GM19324 (cell line): Measurements from ENCODE around the gene ERC2.

Experiments
- ATAC-seq: cut with Tn5 transposase; IDR thresholded peaks from one replicate; pipeline ENCODE4 v1.9.1; 2021; ENCODE audit warnings: mild to moderate bottlenecking, moderate library complexity; ENCODE audit not compliant: unreplicated experiment, low FRiP score

ERC2 gene

GRCh38 chr3:55904716-55905115 lies 563.6 kb downstream of the ERC2 start:
- ATAC-seq = no peak

- ATAC-seq = no peak
These were observed 564.6 kb downstream of the ERC2 start for GRCh38 chr3:55903680-55904079.

GRCh38 chr3:55902221-55902900 lies 565.9 kb downstream of the ERC2 start:
- ATAC-seq = no peak

GRCh38 chr3:55899887-55900286 lies 568.4 kb downstream of the ERC2 start:
- no peak for ATAC-seq

GRCh38 chr3:55897573-55898224 lies 570.6 kb downstream of the ERC2 start:
- ATAC-seq = no peak

DNA sequence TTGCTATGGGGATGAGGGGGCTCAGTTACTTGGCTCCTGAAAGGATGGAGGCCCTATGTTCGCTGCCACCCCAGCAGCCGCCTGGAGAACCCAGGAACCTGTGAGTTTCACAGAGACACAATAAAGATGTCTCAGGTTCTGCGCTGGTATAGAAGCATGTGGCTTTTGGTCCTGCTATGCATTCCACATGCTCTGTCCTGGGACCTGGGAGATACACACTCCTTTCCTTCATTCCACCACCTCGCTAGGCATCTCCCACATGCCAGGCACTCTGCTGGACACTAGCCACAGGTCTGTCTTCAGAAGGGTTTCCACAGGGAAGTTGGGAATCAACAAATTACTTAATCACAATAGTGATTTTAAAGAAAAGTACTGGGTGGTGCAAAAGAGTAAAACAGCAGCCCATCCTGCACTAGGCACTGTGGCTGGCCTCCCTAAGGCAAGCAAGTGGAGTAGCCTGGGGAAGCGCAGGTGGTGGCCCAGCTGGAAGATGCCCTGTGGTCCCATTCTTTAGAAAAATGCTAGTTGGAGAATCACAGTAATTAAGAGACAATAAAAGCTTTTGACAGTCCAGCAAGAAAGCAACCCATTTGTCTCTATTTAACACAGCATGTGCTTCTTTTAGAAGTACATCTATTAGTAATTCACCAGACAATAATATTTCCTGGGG lies 572.2 kb downstream of the ERC2 start:
- ATAC-seq = no peak

DNA sequence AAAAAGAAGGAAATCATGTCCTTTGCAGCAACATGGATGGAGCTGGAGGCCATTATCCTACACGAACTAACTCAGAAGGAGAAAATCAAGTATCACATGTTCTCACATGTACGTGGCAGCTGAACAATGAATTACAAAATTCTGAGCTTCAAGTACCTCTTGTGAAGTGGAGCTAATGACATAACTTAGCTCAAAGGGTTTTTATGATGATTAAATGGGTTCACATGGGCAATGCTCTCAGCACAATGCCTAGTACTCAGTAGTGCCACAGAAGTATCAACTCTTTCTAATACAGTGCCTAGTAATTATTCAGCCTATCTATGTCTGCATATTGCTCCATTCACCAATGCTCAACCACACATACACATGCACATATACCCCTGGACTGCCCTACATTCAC lies 573.7 kb downstream of the ERC2 start:
- ATAC-seq = no peak

DNA sequence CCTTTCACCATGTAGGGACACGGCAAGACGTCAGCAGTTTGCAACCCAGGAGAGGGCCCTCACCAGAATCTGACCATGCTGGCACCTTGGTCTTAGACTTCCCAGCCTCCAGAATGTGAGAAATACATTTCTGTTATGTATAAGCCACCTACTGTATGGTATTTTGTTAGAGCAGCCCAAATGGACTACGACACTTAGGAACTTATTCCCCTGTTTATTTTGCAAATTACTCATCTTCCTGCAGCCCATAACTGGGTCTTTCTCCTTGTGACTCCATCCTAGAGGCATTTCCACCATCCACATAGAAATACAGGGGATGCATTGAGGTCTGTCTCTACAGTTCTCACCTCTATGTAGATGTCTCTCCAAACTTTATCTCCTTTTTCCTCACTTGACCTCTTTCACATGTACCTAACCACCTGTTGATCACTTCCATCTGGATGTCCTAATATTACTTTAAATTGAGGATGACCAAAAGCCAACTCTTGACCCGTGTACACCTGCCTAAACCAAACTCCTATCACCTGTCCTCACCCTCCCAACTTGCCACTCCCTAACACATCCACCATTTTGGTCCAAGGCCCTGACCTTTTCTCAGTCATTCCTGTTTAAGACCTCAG lies 575.1 kb downstream of the ERC2 start:
- ATAC-seq = no peak

- no peak for ATAC-seq
These were observed 577.2 kb downstream of the ERC2 start for GRCh38 chr3:55891106-55891505.

DNA sequence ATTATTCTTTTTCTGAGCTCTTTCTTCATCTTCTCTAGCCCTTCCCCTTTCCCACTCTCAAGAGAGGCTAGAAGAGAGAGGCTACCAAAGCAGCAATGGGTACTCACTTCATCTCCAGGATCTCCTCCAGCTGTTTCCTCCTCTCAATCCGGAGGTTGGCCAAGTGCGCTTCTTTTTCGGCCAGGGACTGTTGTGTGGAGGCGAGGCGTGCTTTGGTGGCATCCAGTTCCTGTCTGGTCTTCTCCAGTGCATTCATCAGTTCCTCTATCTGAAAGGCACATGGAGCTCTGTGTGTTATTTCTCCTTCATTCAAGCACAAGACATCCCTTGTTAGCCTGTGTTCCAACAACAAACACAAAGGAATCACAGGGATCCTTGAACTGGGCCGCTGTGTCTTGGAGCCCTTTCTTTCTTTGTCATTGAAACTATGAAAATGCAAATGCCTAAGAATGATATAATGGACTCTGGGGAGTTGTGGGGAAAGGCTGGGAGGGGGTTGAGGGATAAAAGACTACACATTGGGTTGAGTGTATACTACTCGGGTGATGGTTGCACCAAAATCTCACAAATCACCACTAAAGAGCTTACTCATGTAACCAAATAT lies 579.9 kb downstream of the ERC2 start:
- ATAC-seq = no peak

DNA sequence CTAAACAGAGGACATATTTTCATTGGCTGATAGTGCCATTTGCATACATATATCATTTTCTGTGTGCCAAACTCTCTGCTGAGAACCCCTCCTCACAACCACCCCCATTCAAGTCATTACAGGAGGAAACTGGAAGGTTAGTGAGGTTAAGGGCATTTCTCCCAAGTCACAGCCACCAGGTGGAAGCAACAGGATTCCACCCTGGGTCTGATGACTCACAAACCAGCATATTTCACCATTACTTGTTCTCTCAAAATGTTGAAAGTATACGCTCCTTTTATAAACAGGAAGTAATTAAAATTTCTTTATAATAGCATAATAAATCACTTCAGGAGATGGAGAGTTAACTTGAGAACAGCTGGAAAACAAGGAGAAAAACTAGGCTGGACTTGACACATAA lies 582.5 kb downstream of the ERC2 start:
- ATAC-seq = no peak

DNA sequence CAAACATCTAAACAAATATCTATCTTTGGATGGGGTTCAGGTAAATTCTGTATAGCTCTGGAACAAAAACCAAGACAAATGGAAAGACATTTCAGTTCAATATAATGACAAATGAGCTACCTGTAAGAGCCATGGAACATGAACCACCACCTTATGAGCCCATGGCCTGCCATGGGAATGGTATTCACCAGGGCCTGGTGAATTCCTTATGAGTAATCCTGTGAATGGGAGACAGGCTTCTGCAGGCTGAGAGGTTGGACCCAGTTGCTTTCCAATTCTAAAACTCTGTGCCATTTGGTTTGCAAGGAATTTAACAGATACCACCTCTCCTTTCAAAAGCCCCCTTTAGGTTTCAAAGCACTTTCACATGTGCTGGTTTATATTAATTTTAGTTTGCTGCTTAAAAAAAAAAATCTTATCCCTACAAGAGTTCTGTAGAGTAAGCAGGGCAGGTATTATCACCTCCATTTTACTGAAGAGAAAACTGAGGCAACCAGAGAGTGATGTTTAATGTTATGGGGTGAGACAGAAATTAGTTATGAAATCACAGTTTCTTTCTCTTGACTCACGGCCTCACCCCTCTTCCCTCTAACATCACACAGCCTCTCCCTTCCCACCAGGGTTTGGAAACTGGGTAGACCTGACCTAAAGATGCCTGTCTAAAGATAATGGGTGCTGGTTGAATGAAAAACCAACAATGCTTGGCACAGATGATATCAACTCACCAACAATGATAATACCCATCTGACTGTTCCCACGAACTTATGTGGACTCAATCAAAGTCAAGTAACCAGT lies 583.6 kb downstream of the ERC2 start:
- no peak for ATAC-seq

DNA sequence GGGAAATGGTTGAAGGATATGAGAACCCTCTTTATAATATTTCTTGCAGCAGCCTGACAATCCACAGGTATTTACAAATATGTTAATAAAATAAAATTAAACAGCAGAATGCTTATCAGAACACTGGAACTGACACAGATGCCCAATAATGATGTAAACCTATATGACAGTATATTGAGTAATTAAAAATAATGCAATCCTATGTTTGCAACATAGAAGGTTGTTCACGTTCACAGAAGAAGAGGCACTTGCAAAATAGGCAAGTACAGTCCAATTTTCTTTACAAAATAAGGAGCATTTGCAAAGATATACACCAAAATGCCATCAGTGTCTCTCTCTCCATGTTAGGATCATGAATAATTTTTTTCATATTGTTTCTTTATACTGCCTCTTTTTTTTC lies 584.2 kb downstream of the ERC2 start:
- ATAC-seq = no peak

- no peak for ATAC-seq
These were observed 586.3 kb downstream of the ERC2 start for GRCh38 chr3:55882006-55882405.

- no peak for ATAC-seq
These were observed 587.9 kb downstream of the ERC2 start for GRCh38 chr3:55880357-55880756.

DNA sequence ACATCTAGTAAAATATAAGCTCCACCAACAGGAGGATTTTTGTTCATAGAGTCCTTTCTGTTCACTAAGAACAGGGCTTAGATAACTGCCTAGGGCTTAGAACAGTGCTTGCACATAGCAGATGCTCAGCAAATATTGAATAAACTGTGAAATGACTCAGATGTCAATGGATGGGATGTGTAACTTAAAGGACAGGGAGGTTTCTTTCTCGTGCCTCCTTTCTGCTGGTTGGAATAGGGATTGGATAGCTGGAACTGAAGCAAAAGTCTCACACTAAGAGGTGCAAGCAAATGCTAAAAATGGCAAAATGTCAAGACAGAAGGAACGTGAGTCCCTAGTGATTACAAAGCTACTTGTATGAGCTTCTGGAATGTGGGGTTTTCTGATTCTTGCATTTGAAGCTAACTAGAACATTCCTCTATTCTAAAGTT lies 588.4 kb downstream of the ERC2 start:
- no peak for ATAC-seq

- no peak for ATAC-seq
These were observed 590.6 kb downstream of the ERC2 start for GRCh38 chr3:55877703-55878102.

DNA sequence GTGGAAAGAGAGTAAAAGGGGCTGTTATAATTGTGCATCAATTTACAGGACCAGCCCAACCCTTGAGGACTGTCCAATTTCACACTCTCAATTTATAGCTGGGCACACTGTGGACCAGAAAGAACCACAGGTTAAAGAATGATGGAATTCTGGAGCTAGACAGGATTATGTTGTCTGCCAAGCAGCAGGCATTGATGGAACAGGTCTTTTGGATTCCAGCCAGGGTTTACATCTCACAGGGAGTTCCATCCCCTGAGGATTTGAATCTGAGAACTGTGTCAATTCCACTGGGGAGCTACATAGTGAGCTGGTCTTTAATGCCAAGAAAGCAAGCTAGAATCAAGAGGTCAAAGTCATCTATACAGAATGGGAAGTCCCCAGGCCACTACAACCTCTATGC lies 591.7 kb downstream of the ERC2 start:
- ATAC-seq = no peak

GRCh38 chr3:55875113-55875512 lies 593.2 kb downstream of the ERC2 start:
- ATAC-seq = no peak

DNA sequence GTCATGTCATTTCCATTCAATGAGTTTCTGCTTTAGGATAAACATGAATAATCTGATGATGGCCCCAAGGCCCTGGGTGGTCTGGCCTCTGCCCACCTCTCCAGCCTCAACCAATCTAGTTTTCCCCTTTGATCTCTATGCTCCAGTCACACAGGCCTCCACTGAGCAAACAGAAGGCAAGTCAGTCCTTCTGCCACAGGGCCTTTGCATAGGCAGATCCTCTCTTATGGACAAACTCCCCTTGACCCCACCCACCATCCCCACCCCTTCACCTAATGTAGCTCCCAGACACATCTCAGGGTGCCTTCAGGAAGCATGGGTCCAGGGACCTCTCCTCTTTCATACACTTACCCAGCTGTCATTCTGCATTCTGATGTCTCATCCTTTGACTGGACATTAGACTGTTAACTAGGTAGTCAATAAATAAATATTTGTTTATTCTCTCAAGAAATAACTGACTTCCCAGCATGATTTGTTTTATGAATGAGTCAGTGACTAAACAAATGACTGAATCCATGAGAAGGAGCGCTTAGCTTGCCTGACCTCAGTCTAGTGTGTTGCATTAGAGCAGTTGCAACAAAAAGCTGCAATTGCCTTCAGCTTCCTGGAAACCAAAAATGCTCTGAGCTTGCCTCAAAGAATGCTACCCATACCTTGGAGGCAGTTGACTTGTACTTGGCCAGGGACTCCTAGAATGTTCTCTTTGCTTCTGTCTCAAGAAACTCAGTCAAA lies 594.6 kb downstream of the ERC2 start:
- no peak for ATAC-seq
